ENCODE data around the gene SEC16B.

- TF ChIP-seq L3MBTL2 (conservative IDR thresholded peaks at IDR 0.05) = no peak
- TF ChIP-seq HDGF (IDR thresholded peaks at IDR 0.05; ENCODE audit: borderline replicate concordance) = no peak
- no peak for TF ChIP-seq BHLHE40 (IDR thresholded peaks at IDR 0.05; ENCODE audit: borderline replicate concordance)
- no peak for TF ChIP-seq FOXA1 (IDR thresholded peaks at IDR 0.05)
- TF ChIP-seq SUZ12 (IDR thresholded peaks at IDR 0.05) = no peak
- TF ChIP-seq PKNOX1 (IDR thresholded peaks at IDR 0.05) = no peak
- TF ChIP-seq FOXK2 (IDR thresholded peaks at IDR 0.05) = no peak
Observed at GRCh38 chr1:177960939-177961622, 8.8 kb downstream of the SEC16B start.

All from HEK293T (cell line).